Retinal pigment epithelial cell (primary cell): ENCODE data around the gene STEAP3.

Experiments used
- DNase-seq: peaks from one replicate; pipeline ENCODE4 v3.0.0-alpha.2; 2010; ENCODE audit warnings: low read depth
- H3K4me3 ChIP-seq: 2 replicates; pipeline ENCODE4 v1.5.1; 2011; ENCODE audit warnings: mild to moderate bottlenecking, low read length, control low read depth, moderate library complexity
- CTCF ChIP-seq: conservative IDR thresholded peaks from 2 replicates; pipeline ENCODE4 v1.5.1; 2011; ENCODE audit warnings: low read depth, low read length, control low read depth, inconsistent platforms

The STEAP3 gene

GRCh38 chr2:119190321-119191111, 33.1 kb upstream of the STEAP3 start:
- TF ChIP-seq CTCF = no peak
- H3K4me3 ChIP-seq = no peak overlapping the region
- DNase-seq = no peak

GRCh38 chr2:119192893-119193292, 30.7 kb upstream of the STEAP3 start:
- no peak for DNase-seq
- no peak for TF ChIP-seq CTCF
- H3K4me3 ChIP-seq = no peak overlapping the region

- no peak for TF ChIP-seq CTCF
- H3K4me3 ChIP-seq = no peak overlapping the region
- no peak for DNase-seq
Measured at GRCh38 chr2:119195001-119195400, 28.6 kb upstream of the STEAP3 start.

GRCh38 chr2:119195887-119196286, 27.7 kb upstream of the STEAP3 start:
- no peak for TF ChIP-seq CTCF
- H3K4me3 ChIP-seq = no peak overlapping the region
- DNase-seq = no peak

- no peak for TF ChIP-seq CTCF
- no peak for DNase-seq
Measured at GRCh38 chr2:119196301-119197125, 27.1 kb upstream of the STEAP3 start.

GRCh38 chr2:119197126-119197405, 26.6 kb upstream of the STEAP3 start:
- no peak for DNase-seq
- no peak for TF ChIP-seq CTCF
- no peak overlapping the region for H3K4me3 ChIP-seq

More at GRCh38 chr2:119196301-119197125, 27.1 kb upstream of the STEAP3 start:
- no peak overlapping the region for H3K4me3 ChIP-seq
